Raji (cell line): ENCODE results near the gene WDR27.

Experiments used
- POLR2A ChIP-seq: IDR thresholded peaks from 2 replicates; pipeline ENCODE4 v1.6.1; 2011; ENCODE audit warnings: low read depth, low read length, control low read depth; ENCODE audit not compliant: insufficient read depth

WDR27 gene

GRCh38 chr6:169491482-169491881 lies 210.3 kb downstream of the WDR27 start:
- no peak for TF ChIP-seq POLR2A

GRCh38 chr6:169490830-169491229 lies 211.0 kb downstream of the WDR27 start:
- TF ChIP-seq POLR2A, result no peak

- TF ChIP-seq POLR2A, result no peak
Observed at GRCh38 chr6:169490246-169490641, 211.6 kb downstream of the WDR27 start.

GRCh38 chr6:169489563-169490245 lies 212.1 kb downstream of the WDR27 start:
- no peak for TF ChIP-seq POLR2A

GRCh38 chr6:169487579-169488436 lies 214.0 kb downstream of the WDR27 start:
- no peak for TF ChIP-seq POLR2A

GRCh38 chr6:169479783-169480495 lies 221.9 kb downstream of the WDR27 start:
- TF ChIP-seq POLR2A, result no peak

- no peak for TF ChIP-seq POLR2A
Observed at GRCh38 chr6:169474362-169474761, 227.5 kb downstream of the WDR27 start.

- no peak for TF ChIP-seq POLR2A
Observed at GRCh38 chr6:169473663-169474062, 228.2 kb downstream of the WDR27 start.

GRCh38 chr6:169472786-169473416 lies 228.9 kb downstream of the WDR27 start:
- no peak for TF ChIP-seq POLR2A

GRCh38 chr6:169470790-169471189 lies 231.0 kb downstream of the WDR27 start:
- TF ChIP-seq POLR2A, result no peak

GRCh38 chr6:169469028-169469427 lies 232.8 kb downstream of the WDR27 start:
- no peak for TF ChIP-seq POLR2A

GRCh38 chr6:169457762-169458161 lies 244.1 kb downstream of the WDR27 start:
- no peak for TF ChIP-seq POLR2A

- no peak for TF ChIP-seq POLR2A
Observed at GRCh38 chr6:169456840-169457239, 245.0 kb downstream of the WDR27 start.

- no peak for TF ChIP-seq POLR2A
Observed at GRCh38 chr6:169455470-169455869, 246.4 kb downstream of the WDR27 start.

- TF ChIP-seq POLR2A, result no peak
Observed at GRCh38 chr6:169454872-169455204, 247.0 kb downstream of the WDR27 start.

- TF ChIP-seq POLR2A, result no peak
Observed at GRCh38 chr6:169454204-169454871, 247.5 kb downstream of the WDR27 start.
